ENCODE measurements around the gene ENTHD1.
"Not testable (repeated sequence)": the region's sequence is repeated elsewhere in the genome, so short reads cannot be mapped to it uniquely, and the experiment has no call there.

Gene ENTHD1

DNA sequence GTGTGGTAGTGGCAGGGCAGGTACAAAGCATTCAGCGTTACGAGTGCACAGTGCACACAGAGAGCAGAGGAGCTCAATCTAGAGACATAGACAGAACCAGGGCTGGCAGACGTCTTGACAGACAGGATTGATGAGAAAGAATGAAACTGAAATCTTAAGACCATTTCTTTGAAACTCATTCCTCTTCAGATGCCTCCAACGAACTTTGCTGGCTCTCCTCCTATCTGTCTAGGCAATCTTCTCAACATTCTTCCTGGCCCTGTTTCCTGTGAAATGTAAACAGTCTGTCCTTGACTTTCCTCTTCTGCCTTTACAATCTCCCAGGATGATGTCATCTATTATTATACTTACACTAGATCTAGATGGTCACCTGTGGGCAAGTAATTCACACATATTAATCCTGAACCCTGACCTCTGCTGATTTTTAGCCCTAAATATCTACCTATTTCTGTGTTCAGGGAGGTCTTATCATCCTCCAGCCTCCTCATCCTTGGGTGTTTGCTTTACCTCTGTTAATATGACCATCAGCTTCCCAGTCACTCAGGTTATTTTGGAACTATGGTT is 119.5 kb downstream of the ENTHD1 start:
- no peak for DNase-seq

- DNase-seq = no peak
Observed at GRCh38 chr22:39773503-39773902, 120.1 kb downstream of the ENTHD1 start.

GRCh38 chr22:39771486-39771885 is 122.1 kb downstream of the ENTHD1 start:
- no peak for DNase-seq

DNA sequence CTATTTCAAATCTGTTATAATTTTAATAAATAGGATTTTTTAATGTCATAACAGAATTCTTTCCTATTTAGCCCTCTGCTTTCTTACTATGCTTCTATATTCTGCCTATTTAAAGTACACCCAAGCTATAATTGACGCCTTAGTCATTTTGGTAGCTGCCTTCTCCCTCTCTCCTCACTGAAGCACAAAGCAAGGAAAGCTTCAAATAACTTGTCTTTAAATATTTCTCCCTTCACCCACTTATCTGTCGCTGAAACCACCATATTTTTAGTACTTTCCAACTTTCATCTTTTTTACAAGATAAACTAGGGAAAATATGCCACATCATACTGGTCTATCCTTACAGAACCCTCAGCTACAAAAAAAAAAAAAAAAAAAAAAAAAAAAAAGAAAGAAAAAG is 127.9 kb downstream of the ENTHD1 start:
- DNase-seq = no peak

- DNase-seq = no peak
Observed at GRCh38 chr22:39765046-39765445, 128.5 kb downstream of the ENTHD1 start.

DNA sequence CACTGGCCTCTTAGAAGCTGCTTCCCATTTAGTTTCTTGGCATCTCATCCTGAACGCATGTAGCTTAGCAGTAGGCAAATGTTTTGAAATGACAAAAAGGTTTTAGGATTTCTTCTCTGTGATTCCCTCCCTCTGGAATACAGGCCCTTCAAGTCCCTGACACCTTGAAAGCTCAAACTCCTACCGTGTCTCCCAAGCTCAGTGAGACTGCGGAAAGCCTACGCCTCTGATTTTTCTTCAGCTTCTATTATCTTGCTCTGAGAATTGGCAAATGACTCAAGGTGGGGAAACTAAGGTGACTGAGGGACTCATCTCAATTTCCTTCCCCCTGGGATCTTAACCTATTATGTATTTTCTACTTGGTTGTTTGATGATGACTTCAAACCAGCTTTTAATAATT is 130.3 kb downstream of the ENTHD1 start:
- no peak for DNase-seq

DNA sequence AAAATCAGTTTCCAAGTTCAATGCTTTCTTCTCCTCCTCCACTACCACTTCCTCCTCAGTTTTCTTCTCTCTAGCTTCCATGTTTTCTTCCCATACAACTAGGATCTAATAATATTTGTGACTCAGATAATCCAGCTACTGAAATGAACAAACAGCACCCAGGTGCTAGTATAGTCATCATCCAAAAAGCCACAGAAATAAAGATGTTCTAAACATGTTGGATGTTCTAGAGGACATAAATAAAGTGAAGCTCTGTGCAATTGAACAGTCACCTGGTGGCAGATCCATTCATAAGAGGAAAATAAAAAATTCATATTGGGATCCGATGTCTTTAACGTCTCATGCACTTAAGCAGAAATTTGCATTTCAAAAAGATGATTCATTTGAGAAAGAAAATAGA is 142.8 kb downstream of the ENTHD1 start:
- no peak for DNase-seq

GRCh38 chr22:39748877-39749276 is 144.7 kb downstream of the ENTHD1 start:
- no peak for DNase-seq

GRCh38 chr22:39746600-39747262 is 146.8 kb downstream of the ENTHD1 start:
- no peak for DNase-seq

DNA sequence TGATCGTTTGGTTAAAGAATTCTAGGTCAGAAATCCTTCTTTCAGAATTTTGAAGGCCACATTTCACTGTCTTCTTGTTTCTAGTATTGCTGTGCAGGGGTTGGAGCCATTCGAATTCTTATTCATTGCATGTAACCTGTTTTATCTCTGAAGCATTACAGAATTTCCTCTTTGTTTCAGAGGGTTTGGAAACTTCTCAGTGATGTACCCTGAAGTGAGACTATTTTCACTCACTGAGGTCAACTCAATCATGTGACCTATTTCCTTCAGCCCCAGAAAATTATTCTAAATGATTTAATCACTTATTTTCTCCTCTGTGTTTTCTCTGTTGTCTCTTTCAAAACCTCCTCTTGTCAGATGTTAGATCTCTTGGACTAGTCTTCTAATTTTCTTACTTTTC is 147.8 kb downstream of the ENTHD1 start:
- no peak for DNase-seq

GRCh38 chr22:39744353-39744752 is 149.2 kb downstream of the ENTHD1 start:
- DNase-seq = no peak

GRCh38 chr22:39743935-39744334 is 149.6 kb downstream of the ENTHD1 start:
- DNase-seq = no peak

- no peak for DNase-seq
Observed at GRCh38 chr22:39739338-39740027, 154.1 kb downstream of the ENTHD1 start.

DNA sequence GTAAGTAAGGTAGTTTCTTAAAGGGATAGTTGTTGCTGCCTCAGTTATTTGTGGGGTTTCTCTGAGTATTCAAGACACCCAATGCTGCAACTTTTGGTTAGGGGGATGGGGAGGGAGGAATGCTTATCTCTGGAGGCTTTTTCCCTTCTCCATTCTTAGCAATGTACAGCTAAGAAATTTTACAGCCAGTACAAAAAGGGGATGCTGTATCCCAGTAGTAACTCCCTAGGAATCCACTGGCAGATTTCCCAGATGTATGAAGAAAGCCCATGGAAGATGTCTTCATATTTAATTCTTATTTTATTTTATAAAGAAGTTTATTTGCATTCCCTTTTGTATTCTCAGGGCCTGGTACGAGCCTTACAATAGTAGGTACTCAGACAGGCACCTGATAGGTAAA is 154.8 kb downstream of the ENTHD1 start:
- DNase-seq = no peak

- DNase-seq = no peak
Observed at GRCh38 chr22:39735776-39736175, 157.8 kb downstream of the ENTHD1 start.

GRCh38 chr22:39734866-39735265 is 158.7 kb downstream of the ENTHD1 start:
- no peak for DNase-seq

DNA sequence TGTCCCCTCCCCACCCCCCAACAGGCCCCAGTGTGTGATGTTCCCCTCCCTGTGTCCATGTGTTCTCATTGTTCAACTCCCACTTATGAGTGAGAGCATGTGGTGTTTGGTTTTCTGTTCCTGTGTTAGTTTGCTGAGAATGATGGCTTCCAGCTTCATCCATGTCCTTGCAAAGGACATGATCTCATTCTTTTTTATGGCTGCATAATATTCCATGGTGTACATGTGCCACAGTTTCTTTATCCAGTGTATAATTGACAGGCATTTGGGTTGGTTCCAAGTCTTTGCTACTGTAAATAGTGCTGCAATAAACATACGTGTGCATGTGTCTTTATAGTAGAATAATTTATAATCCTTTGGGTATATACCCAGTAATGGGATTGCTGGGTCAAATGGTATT is 159.5 kb downstream of the ENTHD1 start:
- DNase-seq = not testable (repeated sequence)

DNA sequence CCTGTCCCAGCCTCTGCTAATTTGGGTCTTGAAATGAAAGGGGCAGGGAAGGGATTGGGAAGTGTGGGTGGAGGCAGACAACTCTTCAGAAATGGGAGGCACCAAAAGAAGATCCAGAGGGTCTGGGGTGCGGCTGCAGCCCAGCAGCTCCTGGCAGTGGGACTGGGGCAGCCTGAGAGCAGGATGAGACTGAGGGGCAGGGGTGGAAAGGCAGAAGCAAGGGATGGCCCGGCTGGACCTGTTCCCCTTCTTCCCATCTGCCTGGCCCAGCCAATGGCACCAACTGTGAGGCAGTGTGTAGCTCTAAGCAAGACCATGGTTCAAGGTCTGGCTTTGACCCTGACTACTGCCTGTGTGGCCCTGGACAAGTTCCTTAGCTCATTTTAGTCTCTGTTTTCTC is 160.4 kb downstream of the ENTHD1 start:
- DNase-seq = no peak

DNA sequence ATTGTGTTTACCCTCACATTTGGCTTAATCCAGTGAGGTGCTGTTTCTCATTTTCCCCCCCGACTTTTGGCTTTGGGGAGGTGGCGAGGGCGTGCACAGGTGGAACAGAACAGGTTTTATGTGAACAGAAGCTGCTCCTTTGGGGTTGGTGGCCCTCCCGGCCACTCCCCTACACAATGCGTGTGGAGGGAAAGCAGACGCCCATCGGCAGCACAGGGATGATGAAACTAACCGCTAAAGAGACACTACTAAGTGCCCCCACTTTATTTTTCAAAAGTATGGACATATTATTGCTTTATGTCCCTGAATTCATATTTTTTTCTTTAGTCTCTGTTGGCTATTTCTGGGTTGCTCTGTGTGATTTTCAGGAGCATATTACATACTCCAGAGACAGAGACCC is 160.9 kb downstream of the ENTHD1 start:
- DNase-seq = no peak

- DNase-seq = no peak
Observed at GRCh38 chr22:39731881-39732555, 161.5 kb downstream of the ENTHD1 start.

DNA sequence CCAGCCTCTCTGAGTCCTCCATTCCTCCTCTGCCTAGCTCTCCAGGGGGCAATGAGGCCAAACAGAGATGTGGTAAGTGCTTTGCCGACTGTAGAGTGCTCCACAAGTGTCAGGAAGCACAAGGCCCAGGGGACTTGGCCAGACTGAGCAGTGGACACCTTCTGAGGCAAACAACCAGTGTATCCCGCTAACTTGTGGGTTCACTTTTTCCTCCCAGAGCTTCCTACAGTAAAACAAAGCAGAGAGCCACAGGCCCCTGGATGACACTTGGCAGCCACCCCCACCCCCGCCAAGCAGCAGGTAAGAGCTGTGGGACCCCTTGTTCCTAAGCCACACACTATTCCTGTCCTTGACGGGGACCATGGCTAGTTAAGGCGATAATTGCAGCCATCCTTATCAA is 162.1 kb downstream of the ENTHD1 start:
- no peak for DNase-seq

DNA sequence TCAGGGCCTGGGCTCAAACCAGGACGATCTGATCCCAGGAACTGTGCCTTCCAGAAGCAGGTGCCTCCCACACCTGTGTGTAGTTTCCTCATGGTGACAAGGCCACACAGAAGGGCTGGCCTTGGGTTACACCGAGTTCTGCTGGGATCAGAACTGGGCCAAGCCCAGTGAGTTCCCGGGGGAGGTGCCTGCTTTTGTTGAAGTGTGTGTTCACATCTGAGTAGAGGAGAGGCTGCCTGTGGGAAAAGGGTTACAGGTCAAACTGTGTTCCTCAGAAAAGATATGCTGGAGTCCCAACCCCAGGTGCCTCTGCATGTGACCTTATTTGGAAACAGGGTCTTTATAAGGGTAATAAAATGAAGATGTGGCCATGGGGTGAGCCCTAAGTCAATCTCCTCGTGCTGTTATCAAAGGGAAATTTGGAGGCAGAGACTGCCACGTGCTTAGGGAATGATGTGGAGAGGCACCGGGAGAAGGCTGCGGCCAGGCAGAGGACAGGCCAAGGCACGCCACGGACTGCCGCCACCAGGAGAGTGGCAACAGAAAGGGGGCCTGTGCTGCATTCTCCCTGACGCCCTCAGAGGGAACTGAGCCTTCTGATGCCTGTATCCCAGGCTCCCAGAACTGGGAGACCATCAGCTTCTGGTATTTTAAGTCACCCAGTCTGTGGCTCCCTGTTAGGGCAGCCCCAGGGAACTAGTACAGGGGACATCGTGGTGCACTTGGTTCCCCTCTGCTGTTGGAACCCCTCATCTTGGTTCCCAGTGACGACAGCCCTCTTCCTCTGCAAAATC is 164.2 kb downstream of the ENTHD1 start:
- DNase-seq = no peak

DNA sequence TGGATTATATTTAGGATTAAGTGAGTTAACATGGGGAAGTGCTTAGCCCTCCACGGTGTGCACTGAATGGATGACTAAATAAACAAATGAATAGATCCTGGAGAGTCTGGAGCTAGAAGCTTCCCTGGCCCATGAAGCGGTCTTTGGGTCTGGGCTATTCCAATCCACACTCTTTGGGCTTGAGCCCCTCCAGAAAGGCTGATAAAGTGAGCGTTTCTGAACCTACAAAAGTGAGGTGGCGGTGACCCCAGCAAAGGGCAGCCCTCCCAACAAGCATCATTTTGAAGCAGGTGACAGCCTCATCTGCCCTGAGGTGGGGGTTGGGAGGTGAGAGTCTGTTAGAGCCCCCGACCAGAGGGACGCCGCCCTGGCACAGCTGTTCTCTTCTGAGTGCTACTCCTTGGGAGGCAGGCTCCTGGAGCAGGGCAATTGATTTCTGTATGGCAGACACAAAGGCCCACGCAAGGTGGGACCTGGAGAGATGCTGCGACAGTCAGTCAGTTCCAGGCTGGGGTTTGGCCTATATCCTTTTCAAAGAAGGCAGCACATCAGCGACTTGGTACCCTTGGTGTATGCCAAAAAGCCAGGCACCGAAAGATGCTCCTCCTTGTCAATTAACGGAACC is 165.2 kb downstream of the ENTHD1 start:
- no peak for DNase-seq

All from GF-D8 (cell line).